Activated naive CD4-positive, alpha-beta T cell treated with anti-CD3 and anti-CD28 coated beads for 36 hours (primary cell): ENCODE results near the gene ANKMY1. TPM values are rescaled to one million over a fixed set of nuclear protein-coding genes. Genes with fewer than 3 reads are reported as not detected.

Source experiments
- CTCF ChIA-PET: fragments of 350-600 bp; sonication (Branson Sonifier 250); formaldehyde crosslinking; loops from one replicate; lab custom pipeline; 2021; ENCODE audit warnings: antibody characterized with exemption; lab: Charles Lee
- DNase-seq: peaks from one replicate; pipeline ENCODE4 v3.0.0-alpha.2; 2020
- H3K27ac Mint-ChIP-seq: one replicate; pipeline ENCODE4 v1.8.0; 2021; ENCODE audit warnings: mild to moderate bottlenecking, mixed read lengths
- H3K27me3 Mint-ChIP-seq: one replicate; pipeline ENCODE4 v1.8.0; 2021; ENCODE audit warnings: low read depth, mixed read lengths
- H3K36me3 Mint-ChIP-seq: one replicate; pipeline ENCODE4 v1.8.0; 2021; ENCODE audit warnings: low read depth, mixed read lengths
- H3K4me1 Mint-ChIP-seq: one replicate; pipeline ENCODE4 v1.8.0; 2021; ENCODE audit warnings: low read depth, mixed read lengths
- H3K4me3 Mint-ChIP-seq: one replicate; pipeline ENCODE4 v1.8.0; 2021; ENCODE audit warnings: mild to moderate bottlenecking, moderate library complexity, mixed read lengths
- H3K9me3 Mint-ChIP-seq: one replicate; pipeline ENCODE4 v1.8.0; 2021; ENCODE audit warnings: mixed read lengths
- intact Hi-C: fragments of 100-400 bp; cut with micrococcal nuclease; formaldehyde crosslinking; loops from one replicate; pipeline ENCODE4 v1.15.1; 2023
- total RNA-seq, 2 experiments: library from RNA; stranded (reverse); gene quantifications; one replicate each; pipeline ENCODE4 v1.2.3, GENCODE V29; 2021

Gene ANKMY1
- total RNA-seq, 2 experiments from 2014 or later: 17.0 to 17.4 TPM

- no peak for DNase-seq
- intact Hi-C loops: loop anchor here (1.0 to 10.0 kb wide), 6 partner anchors 51 to 326 kb away; partner anchors contain the start of genes CAPN10 and GPR35
- peaks cover 6% of the 10 kb centered on the region for H3K36me3 Mint-ChIP-seq
- peaks cover 12% of the 10 kb centered on the region for H3K4me1 Mint-ChIP-seq
- no peak overlapping the region for H3K4me3 Mint-ChIP-seq
- peak overlapping the region; percentile 84 for H3K27ac Mint-ChIP-seq
- H3K27me3 Mint-ChIP-seq: no peaks in the 10 kb centered on the region
- CTCF ChIA-PET: interaction anchor here (0.6 to 1.6 kb wide), 20 partner anchors 10 to 326 kb away, joined by 3 to 15 read pairs (median 5); partner anchors contain the start of genes CAPN10 and RNPEPL1
- no peaks in the 10 kb centered on the region for H3K9me3 Mint-ChIP-seq
Observed at GRCh38 chr2:240514631-240515030, 43.2 kb downstream of the ANKMY1 start.

GRCh38 chr2:240513549-240514287 is 44.1 kb downstream of the ANKMY1 start:
- Mint-ChIP-seq H3K27ac (peak overlapping the region; percentile 84), H3K36me3 (peaks cover 6% of the 10 kb centered on the region), H3K9me3 (no peaks in the 10 kb centered on the region), H3K27me3 (no peaks in the 10 kb centered on the region), H3K4me3 (no peak overlapping the region), H3K4me1 (peaks cover 12% of the 10 kb centered on the region)
- CTCF ChIA-PET: interaction anchor here (0.5 to 1.6 kb wide), 25 partner anchors 8 to 326 kb away, joined by 3 to 15 read pairs (median 5); partner anchors contain the start of genes CAPN10 and RNPEPL1
- intact Hi-C loops: loop anchor here (1.0 to 10.0 kb wide), 6 partner anchors 52 to 327 kb away; partner anchors contain the start of genes CAPN10 and GPR35
- peak; percentile 94 for DNase-seq

GRCh38 chr2:240512666-240513535 is 44.9 kb downstream of the ANKMY1 start:
- peaks cover 8% of the 10 kb centered on the region for H3K36me3 Mint-ChIP-seq
- no peaks in the 10 kb centered on the region for H3K9me3 Mint-ChIP-seq
- DNase-seq: no peak
- CTCF ChIA-PET: interaction anchor here (1.4 to 1.6 kb wide), 4 partner anchors 11 to 72 kb away, joined by 4 to 11 read pairs (median 5); partner anchors contain the start of genes CAPN10 and RNPEPL1
- H3K27ac Mint-ChIP-seq: no peak overlapping the region
- intact Hi-C loops: loop anchor here (5.0 to 10.0 kb wide), 2 partner anchors 112 to 189 kb away; partner anchors contain the start of gene GPR35
- no peak overlapping the region for H3K4me3 Mint-ChIP-seq
- H3K4me1 Mint-ChIP-seq: peaks cover 12% of the 10 kb centered on the region
- no peaks in the 10 kb centered on the region for H3K27me3 Mint-ChIP-seq

GRCh38 chr2:240512109-240512485 is 45.7 kb downstream of the ANKMY1 start:
- no peak overlapping the region for H3K27ac Mint-ChIP-seq
- H3K4me3 Mint-ChIP-seq: no peak overlapping the region
- H3K36me3 Mint-ChIP-seq: peaks cover 8% of the 10 kb centered on the region
- DNase-seq: no peak
- peaks cover 12% of the 10 kb centered on the region for H3K4me1 Mint-ChIP-seq
- CTCF ChIA-PET: no interaction called here
- no peaks in the 10 kb centered on the region for H3K27me3 Mint-ChIP-seq
- no peaks in the 10 kb centered on the region for H3K9me3 Mint-ChIP-seq
- intact Hi-C loops: loop anchor here (5.0 to 10.0 kb wide), 2 partner anchors 113 to 190 kb away; partner anchors contain the start of gene GPR35

GRCh38 chr2:240511351-240512108 is 46.3 kb downstream of the ANKMY1 start:
- intact Hi-C loops: loop anchor here (5.0 to 10.0 kb wide), 2 partner anchors 113 to 191 kb away; partner anchors contain the start of gene GPR35
- Mint-ChIP-seq H3K4me3 (no peak overlapping the region), H3K9me3 (no peaks in the 10 kb centered on the region), H3K27me3 (no peaks in the 10 kb centered on the region), H3K36me3 (peaks cover 8% of the 10 kb centered on the region), H3K4me1 (peaks cover 12% of the 10 kb centered on the region), H3K27ac (no peak overlapping the region)
- DNase-seq: no peak
- CTCF ChIA-PET: no interaction called here

- Mint-ChIP-seq H3K9me3 (no peaks in the 10 kb centered on the region), H3K27ac (no peak overlapping the region), H3K27me3 (no peaks in the 10 kb centered on the region), H3K4me1 (peaks cover 12% of the 10 kb centered on the region), H3K4me3 (no peak overlapping the region), H3K36me3 (peaks cover 8% of the 10 kb centered on the region)
- CTCF ChIA-PET: no interaction called here
- intact Hi-C loops: loop anchor here (5.0 to 10.0 kb wide), 2 partner anchors 114 to 192 kb away; partner anchors contain the start of gene GPR35
- DNase-seq: no peak
Observed at GRCh38 chr2:240510513-240511210, 47.1 kb downstream of the ANKMY1 start.

GRCh38 chr2:240509667-240510512 is 47.9 kb downstream of the ANKMY1 start:
- Mint-ChIP-seq H3K4me3 (no peak overlapping the region), H3K27me3 (no peaks in the 10 kb centered on the region), H3K4me1 (peaks cover 12% of the 10 kb centered on the region), H3K9me3 (no peaks in the 10 kb centered on the region), H3K27ac (no peak overlapping the region), H3K36me3 (peaks cover 8% of the 10 kb centered on the region)
- intact Hi-C loops: loop anchor here (5.0 to 10.0 kb wide), 2 partner anchors 115 to 192 kb away; partner anchors contain the start of gene GPR35
- CTCF ChIA-PET: no interaction called here
- DNase-seq: no peak

GRCh38 chr2:240508832-240509545 is 48.8 kb downstream of the ANKMY1 start:
- intact Hi-C loops: no loop called here
- Mint-ChIP-seq H3K9me3 (no peaks in the 10 kb centered on the region), H3K4me1 (peaks cover 6% of the 10 kb centered on the region), H3K27me3 (no peaks in the 10 kb centered on the region), H3K4me3 (no peak overlapping the region), H3K27ac (no peak overlapping the region), H3K36me3 (peaks cover 6% of the 10 kb centered on the region)
- no peak for DNase-seq
- CTCF ChIA-PET: interaction anchor here (0.7 kb wide), 1 partner anchor 343 kb away, joined by 3 read pairs; no protein-coding TSS in a partner anchor

- Mint-ChIP-seq H3K27me3 (no peaks in the 10 kb centered on the region), H3K27ac (no peak overlapping the region), H3K36me3 (peaks cover 6% of the 10 kb centered on the region), H3K4me3 (no peak overlapping the region), H3K9me3 (no peaks in the 10 kb centered on the region), H3K4me1 (no peaks in the 10 kb centered on the region)
- CTCF ChIA-PET: interaction anchor here (0.7 kb wide), 1 partner anchor 344 kb away, joined by 3 read pairs; no protein-coding TSS in a partner anchor
- intact Hi-C loops: no loop called here
- DNase-seq: no peak
Observed at GRCh38 chr2:240507778-240508251, 50.0 kb downstream of the ANKMY1 start.
